ENCODE results near the gene SIRT1. TPM values are rescaled to one million over a fixed set of nuclear protein-coding genes. Genes with fewer than 3 reads are reported as not detected.
"Not testable (repeated sequence)": the region's sequence is repeated elsewhere in the genome, so short reads cannot be mapped to it uniquely, and the experiment has no call there.

Gene SIRT1
- total RNA-seq, 1 donor from 2014 or later: 17.2 TPM

DNA sequence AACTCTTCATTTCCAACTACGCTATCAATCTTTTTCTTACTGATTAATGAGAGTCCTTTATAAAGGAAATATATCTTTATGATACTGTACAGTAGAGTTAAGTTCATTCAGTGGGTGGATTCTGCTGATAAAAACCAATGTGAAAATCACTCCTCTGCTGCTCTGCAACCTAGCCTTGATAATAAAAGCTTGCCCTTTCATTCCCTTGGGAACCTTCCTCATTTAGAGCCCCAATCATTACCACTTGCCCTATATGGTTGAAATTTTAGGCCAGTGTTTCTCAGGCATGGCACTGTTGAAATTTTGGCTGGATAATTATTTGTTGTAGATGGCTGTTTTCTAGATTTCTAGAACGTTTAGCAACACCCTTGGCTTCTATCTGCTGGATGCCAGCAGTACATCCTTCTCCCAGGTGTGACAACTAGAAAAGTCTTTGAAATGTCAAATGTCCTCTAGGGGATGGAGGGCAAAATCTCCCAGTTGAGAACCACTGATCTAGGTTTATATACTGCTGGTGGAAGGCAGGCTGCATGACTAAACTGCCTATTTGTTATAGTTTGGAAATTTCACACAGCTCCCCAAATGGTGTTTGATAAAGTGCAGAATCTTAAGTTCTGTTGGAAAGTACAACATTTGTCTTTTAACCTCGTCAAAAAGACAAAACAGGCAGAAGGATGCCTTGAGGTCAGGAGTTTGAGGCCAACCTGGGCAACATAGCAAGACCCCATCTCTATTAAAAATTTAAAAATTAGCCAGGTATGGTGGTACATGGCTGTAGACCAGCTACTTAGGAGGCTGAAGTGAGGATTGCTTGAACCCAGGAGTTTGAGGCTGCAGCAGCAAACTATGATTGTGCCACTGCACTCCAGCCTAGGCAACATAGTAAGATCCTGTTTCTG is 8.9 kb upstream of the SIRT1 start:
- Histone ChIP-seq H3K9ac (ENCODE audit: low read depth in 1 of 3, low read length in 3 of 3) (no peak overlapping the region), H3K9me3 (ENCODE audit: control insufficient read depth in 3 of 3, low read length in 3 of 3) (no peaks in the 10 kb centered on the region), H3K4me3 (ENCODE audit: low read length in 3 of 3) (no peak overlapping the region), H3K4me1 (ENCODE audit: control insufficient read depth in 3 of 3, insufficient read depth in 3 of 3, low read length in 3 of 3) (no peaks in the 10 kb centered on the region), H3K36me3 (ENCODE audit: control insufficient read depth in 3 of 3, insufficient read depth in 3 of 3, low read length in 3 of 3) (no peaks in the 10 kb centered on the region), H3K27me3 (ENCODE audit: control insufficient read depth in 3 of 3, insufficient read depth in 3 of 3, low read length in 3 of 3) (no peaks in the 10 kb centered on the region), H3K27ac (ENCODE audit: low read depth, low read length) (no peak overlapping the region)

DNA sequence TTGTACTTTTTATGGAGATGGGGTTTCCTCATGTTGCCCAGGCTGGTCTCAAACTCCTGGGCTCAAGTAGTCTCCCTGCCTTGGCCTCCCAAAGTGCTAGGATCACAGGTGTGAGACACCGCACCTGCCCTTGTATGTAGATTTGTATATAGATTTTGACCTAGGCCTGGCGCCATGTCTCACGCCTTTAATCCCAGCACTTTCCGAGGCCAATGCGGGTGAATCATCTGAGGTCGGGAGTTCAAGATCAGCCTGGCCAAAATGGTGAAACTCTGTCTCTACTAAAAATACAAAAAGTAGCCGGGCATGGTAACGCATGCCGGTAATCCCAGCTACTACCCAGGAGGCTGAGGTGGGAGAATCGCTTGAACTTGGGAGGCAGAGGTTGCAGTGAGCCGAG is 7.0 kb upstream of the SIRT1 start:
- not testable (repeated sequence) for H3K9ac ChIP-seq (ENCODE audit: low read depth in 1 of 3, low read length in 3 of 3); H3K27me3 ChIP-seq (ENCODE audit: control insufficient read depth in 3 of 3, insufficient read depth in 3 of 3, low read length in 3 of 3); H3K9me3 ChIP-seq (ENCODE audit: control insufficient read depth in 3 of 3, low read length in 3 of 3); H3K4me3 ChIP-seq (ENCODE audit: low read length in 3 of 3); H3K27ac ChIP-seq (ENCODE audit: low read depth, low read length); H3K36me3 ChIP-seq (ENCODE audit: control insufficient read depth in 3 of 3, insufficient read depth in 3 of 3, low read length in 3 of 3); H3K4me1 ChIP-seq (ENCODE audit: control insufficient read depth in 3 of 3, insufficient read depth in 3 of 3, low read length in 3 of 3)

DNA sequence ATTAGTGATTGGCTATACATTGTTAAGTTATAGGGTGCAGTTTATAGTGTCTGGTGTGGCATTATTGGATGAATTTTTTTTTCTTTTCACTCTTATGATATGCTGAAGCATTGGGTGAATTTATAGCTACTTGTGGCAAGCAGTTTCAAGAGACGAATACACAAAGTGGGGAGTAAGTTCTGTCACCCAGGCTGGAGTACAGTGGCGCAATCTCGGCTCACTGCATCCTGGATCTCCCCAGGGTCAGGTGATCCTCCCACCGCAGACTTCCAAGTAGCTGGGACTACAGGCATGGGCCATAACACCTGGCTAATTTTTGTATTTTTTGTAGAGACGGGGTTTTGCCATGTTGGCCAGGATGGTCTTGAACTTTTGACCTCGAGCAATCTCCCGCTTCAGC is 6.3 kb upstream of the SIRT1 start:
- no peaks in the 10 kb centered on the region for H3K9me3 ChIP-seq (ENCODE audit: control insufficient read depth in 3 of 3, low read length in 3 of 3)
- H3K27me3 ChIP-seq (ENCODE audit: control insufficient read depth in 3 of 3, insufficient read depth in 3 of 3, low read length in 3 of 3): no peaks in the 10 kb centered on the region
- H3K4me3 ChIP-seq (ENCODE audit: low read length in 3 of 3): no peak overlapping the region
- no peak overlapping the region for H3K27ac ChIP-seq (ENCODE audit: low read depth, low read length)
- no peaks in the 10 kb centered on the region for H3K36me3 ChIP-seq (ENCODE audit: control insufficient read depth in 3 of 3, insufficient read depth in 3 of 3, low read length in 3 of 3)
- no peaks in the 10 kb centered on the region for H3K4me1 ChIP-seq (ENCODE audit: control insufficient read depth in 3 of 3, insufficient read depth in 3 of 3, low read length in 3 of 3)
- no peak overlapping the region for H3K9ac ChIP-seq (ENCODE audit: low read depth in 1 of 3, low read length in 3 of 3)

DNA sequence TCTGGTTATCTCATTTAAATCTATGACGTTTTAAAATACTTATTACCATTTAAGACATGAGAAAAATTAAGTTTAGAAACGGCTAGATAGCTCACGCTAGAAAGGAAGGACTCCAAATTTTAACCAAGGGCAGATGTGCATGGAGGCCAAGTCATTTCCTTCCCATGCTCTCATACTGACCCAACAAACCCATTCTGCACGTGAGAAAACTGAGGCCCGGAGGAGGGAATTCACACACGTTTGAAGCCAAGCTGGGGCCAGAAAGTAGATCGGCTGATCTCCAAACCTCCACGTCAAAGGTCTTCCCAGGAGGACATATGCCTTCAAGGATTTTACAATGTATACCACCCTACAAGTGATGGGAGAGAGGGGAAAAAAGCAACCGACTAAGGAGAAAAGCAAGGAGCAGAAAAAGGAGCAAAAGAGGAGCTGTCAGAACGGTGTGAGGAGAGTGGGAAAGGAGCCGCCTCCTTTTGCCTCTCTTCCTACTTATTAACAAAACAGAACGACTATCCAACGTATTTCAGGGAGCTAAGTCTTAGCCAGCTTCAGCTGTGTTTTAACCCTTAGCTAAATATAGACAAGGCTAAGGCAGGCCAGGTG is 645 bp upstream of the SIRT1 start:
- Histone ChIP-seq H3K4me1 (ENCODE audit: control insufficient read depth in 3 of 3, insufficient read depth in 3 of 3, low read length in 3 of 3) (peaks cover 6 to 11% (median 9%) of the 10 kb centered on the region in 3 donors), H3K27me3 (ENCODE audit: control insufficient read depth in 3 of 3, insufficient read depth in 3 of 3, low read length in 3 of 3) (no peaks in the 10 kb centered on the region), H3K27ac (ENCODE audit: low read depth, low read length) (peak overlapping the region; percentile 91), H3K36me3 (ENCODE audit: control insufficient read depth in 3 of 3, insufficient read depth in 3 of 3, low read length in 3 of 3) (peaks cover 0 to 12% (median 12%) of the 10 kb centered on the region in 3 donors), H3K9ac (ENCODE audit: low read depth in 1 of 3, low read length in 3 of 3) (peak overlapping the region; percentile 84 to 95 (median 87)), H3K9me3 (ENCODE audit: control insufficient read depth in 3 of 3, low read length in 3 of 3) (no peaks in the 10 kb centered on the region), H3K4me3 (ENCODE audit: low read length in 3 of 3) (peak overlapping the region; percentile 71 to 87 (median 84))

DNA sequence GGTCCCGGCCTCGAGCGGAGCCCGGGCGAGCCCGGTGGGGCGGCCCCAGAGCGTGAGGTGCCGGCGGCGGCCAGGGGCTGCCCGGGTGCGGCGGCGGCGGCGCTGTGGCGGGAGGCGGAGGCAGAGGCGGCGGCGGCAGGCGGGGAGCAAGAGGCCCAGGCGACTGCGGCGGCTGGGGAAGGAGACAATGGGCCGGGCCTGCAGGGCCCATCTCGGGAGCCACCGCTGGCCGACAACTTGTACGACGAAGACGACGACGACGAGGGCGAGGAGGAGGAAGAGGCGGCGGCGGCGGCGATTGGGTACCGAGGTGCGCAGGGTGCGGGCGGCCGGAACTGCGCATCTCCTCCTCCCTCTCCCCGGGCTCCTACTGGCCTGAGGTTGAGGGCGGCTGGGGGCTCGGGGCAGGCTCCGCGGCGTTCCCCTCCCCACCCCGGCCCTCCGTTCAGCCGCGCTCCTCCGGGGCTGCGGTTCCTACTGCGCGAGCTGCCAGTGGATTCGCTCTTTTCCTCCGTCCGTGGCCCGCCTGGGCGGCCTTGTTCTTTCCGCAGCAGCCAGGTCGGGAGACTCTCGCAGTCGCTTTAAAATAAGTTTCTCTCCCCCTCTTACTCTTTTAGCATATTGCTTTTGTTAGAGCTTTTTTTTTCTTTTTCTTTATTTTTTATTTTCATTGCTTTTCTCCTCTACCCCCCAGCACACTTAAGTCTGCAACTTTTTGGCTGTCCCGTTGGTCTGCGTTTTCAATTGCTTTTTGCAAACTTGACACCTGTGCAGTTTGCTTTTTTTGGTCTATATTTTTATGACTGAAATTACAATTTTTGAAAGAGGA is 600 bp downstream of the SIRT1 start:
- peaks cover 6 to 11% (median 9%) of the 10 kb centered on the region in 3 donors for H3K4me1 ChIP-seq (ENCODE audit: control insufficient read depth in 3 of 3, insufficient read depth in 3 of 3, low read length in 3 of 3)
- peaks cover 3 to 25% (median 22%) of the 10 kb centered on the region in 3 donors for H3K36me3 ChIP-seq (ENCODE audit: control insufficient read depth in 3 of 3, insufficient read depth in 3 of 3, low read length in 3 of 3)
- H3K4me3 ChIP-seq (ENCODE audit: low read length in 3 of 3): peak overlapping the region; percentile 73 to 81 (median 79)
- H3K27ac ChIP-seq (ENCODE audit: low read depth, low read length): peak overlapping the region; percentile 91
- peak overlapping the region; percentile 78 to 87 (median 81) for H3K9ac ChIP-seq (ENCODE audit: low read depth in 1 of 3, low read length in 3 of 3)
- H3K27me3 ChIP-seq (ENCODE audit: control insufficient read depth in 3 of 3, insufficient read depth in 3 of 3, low read length in 3 of 3): no peaks in the 10 kb centered on the region
- no peaks in the 10 kb centered on the region for H3K9me3 ChIP-seq (ENCODE audit: control insufficient read depth in 3 of 3, low read length in 3 of 3)

DNA sequence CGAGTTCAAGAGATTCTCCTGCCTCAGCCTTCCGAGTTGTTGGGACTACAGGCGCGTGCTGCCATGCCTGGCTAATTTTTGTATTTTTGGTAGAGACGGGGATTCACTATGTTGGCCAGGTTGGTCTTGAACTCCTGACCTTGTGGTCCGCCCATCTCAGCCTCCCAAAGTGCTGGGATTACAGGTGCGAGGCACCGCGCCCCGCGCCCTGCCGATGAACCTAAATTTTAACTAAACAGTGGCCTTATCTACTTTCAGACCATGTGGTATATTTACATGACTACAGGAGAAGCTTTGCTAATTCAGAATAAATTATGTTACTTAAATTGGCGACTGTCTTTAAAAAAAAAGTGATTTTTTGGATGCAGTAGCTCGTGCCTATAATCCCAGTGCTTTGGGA is 9.2 kb downstream of the SIRT1 start:
- no peaks in the 10 kb centered on the region for H3K9me3 ChIP-seq (ENCODE audit: control insufficient read depth in 3 of 3, low read length in 3 of 3)
- peaks cover 0 to 2% (median 0%) of the 10 kb centered on the region in 3 donors for H3K4me1 ChIP-seq (ENCODE audit: control insufficient read depth in 3 of 3, insufficient read depth in 3 of 3, low read length in 3 of 3)
- H3K9ac ChIP-seq (ENCODE audit: low read depth in 1 of 3, low read length in 3 of 3): no peak overlapping the region
- peaks cover 30 to 66% (median 49%) of the 10 kb centered on the region in 3 donors for H3K36me3 ChIP-seq (ENCODE audit: control insufficient read depth in 3 of 3, insufficient read depth in 3 of 3, low read length in 3 of 3)
- H3K27ac ChIP-seq (ENCODE audit: low read depth, low read length): no peak overlapping the region
- no peak overlapping the region for H3K4me3 ChIP-seq (ENCODE audit: low read length in 3 of 3)
- H3K27me3 ChIP-seq (ENCODE audit: control insufficient read depth in 3 of 3, insufficient read depth in 3 of 3, low read length in 3 of 3): no peaks in the 10 kb centered on the region

DNA sequence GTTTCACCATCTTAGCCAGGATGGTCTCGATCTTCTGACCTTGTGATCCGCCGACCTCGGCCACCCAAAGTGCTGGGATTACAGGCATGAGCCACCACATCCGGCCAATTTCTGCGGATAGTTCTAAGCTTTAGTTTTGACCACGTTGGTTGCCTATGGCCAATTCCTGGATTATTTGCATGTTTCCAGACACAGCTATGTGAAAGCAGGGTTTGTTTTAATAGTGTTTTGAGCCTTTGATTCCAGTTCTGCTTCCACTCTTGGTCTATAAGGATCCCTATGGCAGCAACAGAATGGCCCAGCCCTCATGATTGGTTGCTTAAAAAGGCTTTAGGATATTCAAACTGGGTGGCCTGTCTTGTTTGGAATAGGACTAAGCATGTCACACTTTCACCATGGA is 19.1 kb downstream of the SIRT1 start:
- no peak overlapping the region for H3K9ac ChIP-seq (ENCODE audit: low read depth in 1 of 3, low read length in 3 of 3)
- no peaks in the 10 kb centered on the region for H3K27me3 ChIP-seq (ENCODE audit: control insufficient read depth in 3 of 3, insufficient read depth in 3 of 3, low read length in 3 of 3)
- H3K4me1 ChIP-seq (ENCODE audit: control insufficient read depth in 3 of 3, insufficient read depth in 3 of 3, low read length in 3 of 3): peaks cover 0 to under 1% (median 0%) of the 10 kb centered on the region in 3 donors
- H3K36me3 ChIP-seq (ENCODE audit: control insufficient read depth in 3 of 3, insufficient read depth in 3 of 3, low read length in 3 of 3): peaks cover 15 to 36% (median 28%) of the 10 kb centered on the region in 3 donors
- H3K4me3 ChIP-seq (ENCODE audit: low read length in 3 of 3): no peak overlapping the region
- no peak overlapping the region for H3K27ac ChIP-seq (ENCODE audit: low read depth, low read length)
- H3K9me3 ChIP-seq (ENCODE audit: control insufficient read depth in 3 of 3, low read length in 3 of 3): no peaks in the 10 kb centered on the region

DNA sequence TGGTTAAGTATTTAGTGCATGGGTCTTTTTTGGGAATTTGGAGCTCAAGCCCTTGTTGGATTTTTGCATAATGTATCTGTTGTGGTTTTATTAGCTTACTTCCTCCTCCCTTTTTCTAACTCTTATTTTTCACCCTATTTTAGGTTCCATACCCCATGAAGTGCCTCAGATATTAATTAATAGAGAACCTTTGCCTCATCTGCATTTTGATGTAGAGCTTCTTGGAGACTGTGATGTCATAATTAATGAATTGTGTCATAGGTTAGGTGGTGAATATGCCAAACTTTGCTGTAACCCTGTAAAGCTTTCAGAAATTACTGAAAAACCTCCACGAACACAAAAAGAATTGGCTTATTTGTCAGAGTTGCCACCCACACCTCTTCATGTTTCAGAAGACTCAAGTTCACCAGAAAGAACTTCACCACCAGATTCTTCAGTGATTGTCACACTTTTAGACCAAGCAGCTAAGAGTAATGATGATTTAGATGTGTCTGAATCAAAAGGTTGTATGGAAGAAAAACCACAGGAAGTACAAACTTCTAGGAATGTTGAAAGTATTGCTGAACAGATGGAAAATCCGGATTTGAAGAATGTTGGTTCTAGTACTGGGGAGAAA is 28.0 kb downstream of the SIRT1 start:
- Histone ChIP-seq H3K9ac (ENCODE audit: low read depth in 1 of 3, low read length in 3 of 3) (no peak overlapping the region), H3K36me3 (ENCODE audit: control insufficient read depth in 3 of 3, insufficient read depth in 3 of 3, low read length in 3 of 3) (peaks cover 23 to 58% (median 53%) of the 10 kb centered on the region in 3 donors), H3K9me3 (ENCODE audit: control insufficient read depth in 3 of 3, low read length in 3 of 3) (no peaks in the 10 kb centered on the region), H3K27ac (ENCODE audit: low read depth, low read length) (no peak overlapping the region), H3K4me3 (ENCODE audit: low read length in 3 of 3) (no peak overlapping the region), H3K27me3 (ENCODE audit: control insufficient read depth in 3 of 3, insufficient read depth in 3 of 3, low read length in 3 of 3) (no peaks in the 10 kb centered on the region), H3K4me1 (ENCODE audit: control insufficient read depth in 3 of 3, insufficient read depth in 3 of 3, low read length in 3 of 3) (no peaks in the 10 kb centered on the region)

DNA sequence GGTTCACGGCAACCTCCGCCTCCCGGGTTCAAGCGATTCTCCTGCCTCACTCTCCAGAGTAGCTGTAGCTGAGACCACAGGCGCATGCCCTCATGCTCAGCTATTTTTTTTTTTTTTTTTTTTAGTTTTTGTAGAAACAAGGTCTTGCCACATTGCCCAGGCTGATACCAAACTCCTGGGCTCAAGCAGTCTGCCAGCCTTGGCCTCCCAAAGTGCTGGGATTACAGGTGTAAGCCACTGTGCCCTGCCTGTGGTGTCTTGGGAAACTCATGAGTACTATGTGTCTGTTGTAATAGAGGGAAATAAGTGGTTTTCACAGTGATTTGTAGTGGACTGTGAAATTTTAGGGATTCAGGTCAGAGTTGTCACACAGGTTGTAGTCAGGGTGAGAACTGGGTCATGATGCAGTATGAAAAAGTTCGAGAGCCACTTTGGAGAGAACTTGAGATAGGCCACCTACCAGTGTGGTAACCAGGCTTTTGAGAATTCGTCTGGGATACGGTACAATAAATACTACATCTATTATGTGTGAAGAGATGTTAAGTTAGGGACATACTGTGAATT is 30.4 kb downstream of the SIRT1 start:
- H3K4me1 ChIP-seq (ENCODE audit: control insufficient read depth in 3 of 3, insufficient read depth in 3 of 3, low read length in 3 of 3): no peaks in the 10 kb centered on the region
- no peak overlapping the region for H3K9ac ChIP-seq (ENCODE audit: low read depth in 1 of 3, low read length in 3 of 3)
- no peak overlapping the region for H3K4me3 ChIP-seq (ENCODE audit: low read length in 3 of 3)
- no peaks in the 10 kb centered on the region for H3K27me3 ChIP-seq (ENCODE audit: control insufficient read depth in 3 of 3, insufficient read depth in 3 of 3, low read length in 3 of 3)
- no peaks in the 10 kb centered on the region for H3K9me3 ChIP-seq (ENCODE audit: control insufficient read depth in 3 of 3, low read length in 3 of 3)
- peaks cover 10 to 47% (median 35%) of the 10 kb centered on the region in 3 donors for H3K36me3 ChIP-seq (ENCODE audit: control insufficient read depth in 3 of 3, insufficient read depth in 3 of 3, low read length in 3 of 3)
- no peak overlapping the region for H3K27ac ChIP-seq (ENCODE audit: low read depth, low read length)

Measured in skeletal muscle tissue (tissue), 4 donors.